GM18868 (cell line): Measurements from ENCODE around the gene MBOAT2.
"Not testable (repeated sequence)": the region's sequence is repeated elsewhere in the genome, so short reads cannot be mapped to it uniquely, and the experiment has no call there.

Experiments used
- ATAC-seq: cut with Tn5 transposase; IDR thresholded peaks from one replicate; pipeline ENCODE4 v1.9.1; 2021; ENCODE audit warnings: mild to moderate bottlenecking, moderate library complexity; ENCODE audit not compliant: unreplicated experiment

MBOAT2 gene

GRCh38 chr2:8962890-8963289, 40.6 kb downstream of the MBOAT2 start:
- no peak for ATAC-seq

- ATAC-seq = no peak
Measured at GRCh38 chr2:8957628-8958027, 45.9 kb downstream of the MBOAT2 start.

GRCh38 chr2:8956774-8957173, 46.7 kb downstream of the MBOAT2 start:
- no peak for ATAC-seq

- no peak for ATAC-seq
Measured at GRCh38 chr2:8954990-8955389, 48.5 kb downstream of the MBOAT2 start.

GRCh38 chr2:8953525-8953924, 50.0 kb downstream of the MBOAT2 start:
- no peak for ATAC-seq

- no peak for ATAC-seq
Measured at GRCh38 chr2:8939486-8940114, 63.9 kb downstream of the MBOAT2 start.

- ATAC-seq = no peak
Measured at GRCh38 chr2:8938384-8938783, 65.1 kb downstream of the MBOAT2 start.

- no peak for ATAC-seq
Measured at GRCh38 chr2:8935982-8936381, 67.5 kb downstream of the MBOAT2 start.

- ATAC-seq = no peak
Measured at GRCh38 chr2:8934338-8934737, 69.1 kb downstream of the MBOAT2 start.

- ATAC-seq = no peak
Measured at GRCh38 chr2:8932702-8933101, 70.8 kb downstream of the MBOAT2 start.

GRCh38 chr2:8930185-8930584, 73.3 kb downstream of the MBOAT2 start:
- ATAC-seq = not testable (repeated sequence)

- ATAC-seq = no peak
Measured at GRCh38 chr2:8929128-8929527, 74.4 kb downstream of the MBOAT2 start.

GRCh38 chr2:8927510-8928455, 75.7 kb downstream of the MBOAT2 start:
- ATAC-seq = no peak

GRCh38 chr2:8926356-8926755, 77.1 kb downstream of the MBOAT2 start:
- no peak for ATAC-seq

GRCh38 chr2:8925411-8925810, 78.1 kb downstream of the MBOAT2 start:
- ATAC-seq = no peak

GRCh38 chr2:8923183-8923582, 80.3 kb downstream of the MBOAT2 start:
- ATAC-seq = no peak

- no peak for ATAC-seq
Measured at GRCh38 chr2:8922431-8922830, 81.1 kb downstream of the MBOAT2 start.

- no peak for ATAC-seq
Measured at GRCh38 chr2:8918412-8918811, 85.1 kb downstream of the MBOAT2 start.

- ATAC-seq = no peak
Measured at GRCh38 chr2:8915941-8916340, 87.5 kb downstream of the MBOAT2 start.

GRCh38 chr2:8913767-8914166, 89.7 kb downstream of the MBOAT2 start:
- not testable (repeated sequence) for ATAC-seq

GRCh38 chr2:8907764-8908288, 95.7 kb downstream of the MBOAT2 start:
- ATAC-seq = no peak

GRCh38 chr2:8903924-8904323, 99.6 kb downstream of the MBOAT2 start:
- not testable (repeated sequence) for ATAC-seq
